ENCODE data around the gene SH3GL1.

GRCh38 chr19:4446704-4447200 lies 46.4 kb upstream of the SH3GL1 start:
- TF ChIP-seq CTCF (IDR thresholded peaks at IDR 0.05) (no peak), EP300 (IDR thresholded peaks at IDR 0.05) (no peak), POLR2A (IDR thresholded peaks at IDR 0.05) (no peak), POLR2AphosphoS5 (IDR thresholded peaks at IDR 0.05) (no peak)

All from gastroesophageal sphincter (tissue), 3 donors.